ENCODE measurements around the gene ELFN2.

The ELFN2 gene

DNA sequence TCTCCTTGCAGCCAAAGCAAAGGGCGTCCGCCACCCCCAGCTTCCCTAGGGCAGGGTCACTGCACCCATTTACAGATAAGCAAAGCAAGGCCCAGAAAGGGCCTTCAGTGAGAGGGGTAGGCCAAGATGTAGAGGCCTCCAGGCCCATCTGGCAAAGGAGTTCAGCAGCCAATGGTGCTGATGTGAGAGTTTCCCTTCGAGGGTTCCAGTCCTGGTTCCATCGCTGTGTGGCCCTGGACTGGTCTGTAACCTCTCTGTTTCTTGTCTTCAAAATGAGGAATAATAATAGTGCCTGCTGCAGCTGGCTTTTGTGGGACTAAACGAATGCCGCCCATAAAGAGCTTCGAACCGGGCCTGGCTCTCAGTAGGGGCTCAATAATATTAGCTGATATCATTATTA, 4.0 kb downstream of the ELFN2 start:
- no peak overlapping the region for H3K4me3 ChIP-seq (ENCODE audit: control insufficient read depth, low read depth, low read length)
- no peak for TF ChIP-seq CTCF (IDR thresholded peaks at IDR 0.05; ENCODE audit: control insufficient read depth, insufficient read depth, low read depth, low read length, missing control alignments)
- DNase-seq (ENCODE audit: low read depth), result no peak

DNA sequence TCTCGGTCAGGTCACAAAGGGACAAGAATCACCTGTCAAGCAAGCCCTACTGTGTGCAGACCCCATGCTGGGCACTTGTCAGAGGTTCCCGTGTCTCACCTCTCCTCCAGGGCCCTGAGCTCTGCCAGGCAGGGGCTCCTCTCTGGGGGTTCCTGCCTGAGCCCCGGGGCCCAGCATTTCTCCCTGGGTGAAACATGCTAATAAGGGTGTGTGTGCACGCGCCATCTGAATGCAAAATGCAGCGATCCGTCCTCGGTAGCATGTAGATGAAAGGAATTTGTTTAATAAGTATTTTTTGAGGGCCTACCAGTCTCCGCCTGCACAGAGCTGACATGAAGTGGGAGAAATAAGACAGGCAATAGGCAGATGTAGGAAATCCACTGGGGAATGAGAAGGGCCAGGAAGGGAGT, 5.8 kb downstream of the ELFN2 start:
- no peak for DNase-seq (ENCODE audit: low read depth)
- TF ChIP-seq CTCF (IDR thresholded peaks at IDR 0.05; ENCODE audit: control insufficient read depth, insufficient read depth, low read depth, low read length, missing control alignments), result no peak
- H3K4me3 ChIP-seq (ENCODE audit: control insufficient read depth, low read depth, low read length), result no peak overlapping the region

- no peak for TF ChIP-seq CTCF (IDR thresholded peaks at IDR 0.05; ENCODE audit: control insufficient read depth, insufficient read depth, low read depth, low read length, missing control alignments)
- DNase-seq (ENCODE audit: low read depth), result no peak
- H3K4me3 ChIP-seq (ENCODE audit: control insufficient read depth, low read depth, low read length), result peak overlapping the region; percentile 41
Observed at GRCh38 chr22:37420686-37421467, 6.4 kb downstream of the ELFN2 start.

- H3K4me3 ChIP-seq (ENCODE audit: control insufficient read depth, low read depth, low read length), result peak overlapping the region; percentile 41
- DNase-seq (ENCODE audit: low read depth), result no peak
- TF ChIP-seq CTCF (IDR thresholded peaks at IDR 0.05; ENCODE audit: control insufficient read depth, insufficient read depth, low read depth, low read length, missing control alignments), result no peak
Observed at GRCh38 chr22:37419969-37420685, 7.2 kb downstream of the ELFN2 start.

DNA sequence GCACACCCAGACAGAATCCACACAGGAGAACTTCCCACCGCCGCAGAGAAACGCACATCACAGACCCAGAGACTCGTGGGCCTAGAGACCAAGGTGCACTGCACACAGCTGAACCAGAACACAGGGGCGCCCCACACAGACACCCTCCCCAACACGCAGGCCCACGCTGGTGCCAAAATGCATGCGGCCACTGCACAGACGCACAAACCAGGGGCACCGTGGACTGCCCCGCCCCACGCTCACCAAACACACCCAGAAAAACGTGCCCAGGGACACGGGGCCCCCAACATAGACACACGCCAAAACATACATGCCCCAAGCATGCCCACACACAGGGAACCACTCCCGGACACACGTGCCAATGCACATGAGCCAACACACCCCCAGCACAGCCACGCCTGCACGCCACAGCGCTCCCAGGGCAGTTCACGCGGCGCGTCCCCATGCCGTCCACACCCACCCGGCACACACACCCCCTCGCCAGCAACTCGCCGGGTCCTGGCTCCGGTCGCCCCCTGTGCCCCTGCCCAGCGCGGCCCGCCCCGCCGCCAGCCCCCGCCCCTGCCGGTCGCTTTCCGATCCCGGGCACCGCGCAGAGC, 7.8 kb downstream of the ELFN2 start:
- peak overlapping the region; percentile 31 for H3K4me3 ChIP-seq (ENCODE audit: control insufficient read depth, low read depth, low read length)
- DNase-seq (ENCODE audit: low read depth), result no peak
- no peak for TF ChIP-seq CTCF (IDR thresholded peaks at IDR 0.05; ENCODE audit: control insufficient read depth, insufficient read depth, low read depth, low read length, missing control alignments)

GRCh38 chr22:37418627-37419369, 8.5 kb downstream of the ELFN2 start:
- no peak overlapping the region for H3K4me3 ChIP-seq (ENCODE audit: control insufficient read depth, low read depth, low read length)
- TF ChIP-seq CTCF (IDR thresholded peaks at IDR 0.05; ENCODE audit: control insufficient read depth, insufficient read depth, low read depth, low read length, missing control alignments), result no peak
- no peak for DNase-seq (ENCODE audit: low read depth)
